Activated CD4-positive, alpha-beta T cell treated with anti-CD3 and anti-CD28 coated beads, Interleukin-2, Interleukin-6, amounts not matched to agents 100 ng/mL and 50 ng/mL, durations not matched to agents 16 hours and 8 hours (primary cell): ENCODE data around the gene PLXNA4.
"Not testable (repeated sequence)": the region's sequence is repeated elsewhere in the genome, so short reads cannot be mapped to it uniquely, and the experiment has no call there.

Experiments used
- DNase-seq: peaks from one replicate; pipeline ENCODE4 v3.0.0-alpha.2; 2020

Gene PLXNA4, protein sequence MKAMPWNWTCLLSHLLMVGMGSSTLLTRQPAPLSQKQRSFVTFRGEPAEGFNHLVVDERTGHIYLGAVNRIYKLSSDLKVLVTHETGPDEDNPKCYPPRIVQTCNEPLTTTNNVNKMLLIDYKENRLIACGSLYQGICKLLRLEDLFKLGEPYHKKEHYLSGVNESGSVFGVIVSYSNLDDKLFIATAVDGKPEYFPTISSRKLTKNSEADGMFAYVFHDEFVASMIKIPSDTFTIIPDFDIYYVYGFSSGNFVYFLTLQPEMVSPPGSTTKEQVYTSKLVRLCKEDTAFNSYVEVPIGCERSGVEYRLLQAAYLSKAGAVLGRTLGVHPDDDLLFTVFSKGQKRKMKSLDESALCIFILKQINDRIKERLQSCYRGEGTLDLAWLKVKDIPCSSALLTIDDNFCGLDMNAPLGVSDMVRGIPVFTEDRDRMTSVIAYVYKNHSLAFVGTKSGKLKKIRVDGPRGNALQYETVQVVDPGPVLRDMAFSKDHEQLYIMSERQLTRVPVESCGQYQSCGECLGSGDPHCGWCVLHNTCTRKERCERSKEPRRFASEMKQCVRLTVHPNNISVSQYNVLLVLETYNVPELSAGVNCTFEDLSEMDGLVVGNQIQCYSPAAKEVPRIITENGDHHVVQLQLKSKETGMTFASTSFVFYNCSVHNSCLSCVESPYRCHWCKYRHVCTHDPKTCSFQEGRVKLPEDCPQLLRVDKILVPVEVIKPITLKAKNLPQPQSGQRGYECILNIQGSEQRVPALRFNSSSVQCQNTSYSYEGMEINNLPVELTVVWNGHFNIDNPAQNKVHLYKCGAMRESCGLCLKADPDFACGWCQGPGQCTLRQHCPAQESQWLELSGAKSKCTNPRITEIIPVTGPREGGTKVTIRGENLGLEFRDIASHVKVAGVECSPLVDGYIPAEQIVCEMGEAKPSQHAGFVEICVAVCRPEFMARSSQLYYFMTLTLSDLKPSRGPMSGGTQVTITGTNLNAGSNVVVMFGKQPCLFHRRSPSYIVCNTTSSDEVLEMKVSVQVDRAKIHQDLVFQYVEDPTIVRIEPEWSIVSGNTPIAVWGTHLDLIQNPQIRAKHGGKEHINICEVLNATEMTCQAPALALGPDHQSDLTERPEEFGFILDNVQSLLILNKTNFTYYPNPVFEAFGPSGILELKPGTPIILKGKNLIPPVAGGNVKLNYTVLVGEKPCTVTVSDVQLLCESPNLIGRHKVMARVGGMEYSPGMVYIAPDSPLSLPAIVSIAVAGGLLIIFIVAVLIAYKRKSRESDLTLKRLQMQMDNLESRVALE (N-terminal part only)

DNA sequence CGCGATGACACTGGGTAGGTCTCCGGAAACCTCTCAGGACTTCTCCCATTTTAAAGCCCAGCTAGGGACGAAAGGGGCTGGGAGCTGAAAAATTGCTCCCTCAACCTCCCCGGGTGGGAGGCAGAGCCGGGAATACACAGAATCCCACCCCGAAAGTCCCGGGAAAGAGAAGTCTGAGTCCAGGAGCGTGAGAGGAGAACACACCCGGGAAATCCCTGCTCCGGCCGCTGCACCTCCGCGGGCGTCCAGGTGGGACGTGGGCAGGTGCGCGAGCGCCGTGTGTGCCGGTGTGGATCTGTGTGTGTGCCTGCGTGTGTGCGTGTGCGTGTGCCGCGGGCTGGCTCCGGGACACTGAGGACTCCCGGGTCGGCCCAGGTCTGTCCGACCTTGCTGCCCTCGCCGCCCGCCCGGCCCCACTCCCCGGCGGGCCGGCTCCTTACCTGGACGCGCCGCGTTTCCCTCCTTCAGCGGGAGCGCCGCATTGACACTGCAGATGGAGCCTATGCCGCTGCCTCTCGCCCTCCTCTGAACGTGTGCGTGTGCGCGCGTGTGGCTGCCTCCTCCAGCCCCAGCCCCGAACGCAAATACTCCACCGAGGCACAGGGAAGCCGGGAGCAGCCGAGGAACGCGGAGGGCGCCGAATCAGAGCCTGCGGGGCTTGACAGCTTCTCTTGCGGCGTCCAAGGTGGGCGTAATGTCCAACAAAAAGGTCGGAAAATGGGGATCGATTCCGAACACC, at the start of gene PLXNA4:
PLXNA4 (minus strand) TSS at position 489 of the 739 bp plus-strand sequence. CDS start 67,777 bp downstream, outside the sequence.
- DNase-seq = no peak

DNA sequence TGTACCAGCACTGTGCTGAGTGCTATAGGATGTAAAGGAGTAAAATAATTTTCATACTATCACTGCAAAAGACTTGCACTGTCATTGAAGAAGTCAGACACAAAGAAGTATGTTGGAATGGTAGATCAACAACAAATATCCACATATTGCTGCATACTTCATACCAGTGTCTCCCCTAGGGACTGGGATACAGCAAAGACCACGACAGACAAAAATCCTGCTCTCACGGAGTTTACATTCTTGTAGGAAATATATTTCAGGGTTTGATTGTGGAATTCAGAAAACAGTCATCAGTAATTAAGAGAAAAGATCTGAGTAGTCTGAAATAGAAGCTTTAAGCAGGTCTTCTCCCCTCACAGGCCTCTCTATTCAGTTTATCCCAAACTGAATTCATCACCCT, 49.4 kb upstream of the PLXNA4 start:
- no peak for DNase-seq

DNA sequence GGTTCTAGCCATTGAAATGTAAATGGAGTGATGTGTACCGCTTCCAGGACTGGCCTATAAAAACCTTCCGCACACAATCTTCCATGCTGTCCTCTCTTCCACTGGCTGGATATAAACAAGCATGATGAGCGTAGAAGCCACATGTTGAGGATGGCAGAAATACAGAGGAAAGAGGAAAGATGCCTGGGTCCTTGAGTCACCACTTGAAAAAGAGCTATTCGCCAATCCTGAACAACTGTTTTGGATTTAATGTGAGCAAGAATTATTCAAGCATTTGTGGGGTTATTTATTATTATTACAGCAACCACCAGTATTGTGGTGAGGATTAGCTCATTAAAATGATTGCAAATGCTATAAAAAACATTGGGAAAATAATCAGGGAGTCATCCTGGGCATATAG, 45.8 kb upstream of the PLXNA4 start:
- no peak for DNase-seq

DNA sequence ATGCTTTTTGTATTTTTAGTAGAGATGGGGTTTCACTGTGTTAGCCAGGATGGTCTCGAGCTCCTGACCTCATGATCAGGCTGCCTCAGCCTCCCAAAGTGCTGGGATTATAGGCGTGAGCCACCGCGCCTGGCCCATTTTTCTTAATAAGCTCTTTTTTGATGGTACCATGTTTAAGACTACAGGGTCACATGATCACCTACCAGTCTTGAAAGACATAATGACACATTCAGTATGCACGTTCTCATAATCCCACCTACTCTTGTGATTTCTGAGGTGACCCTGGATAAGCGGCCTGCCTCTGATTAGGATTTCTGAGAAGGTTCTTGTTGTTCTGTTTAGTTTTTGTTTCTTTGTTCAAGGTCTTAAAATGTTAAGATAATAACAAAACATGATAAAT, 43.7 kb upstream of the PLXNA4 start:
- DNase-seq = no peak

DNA sequence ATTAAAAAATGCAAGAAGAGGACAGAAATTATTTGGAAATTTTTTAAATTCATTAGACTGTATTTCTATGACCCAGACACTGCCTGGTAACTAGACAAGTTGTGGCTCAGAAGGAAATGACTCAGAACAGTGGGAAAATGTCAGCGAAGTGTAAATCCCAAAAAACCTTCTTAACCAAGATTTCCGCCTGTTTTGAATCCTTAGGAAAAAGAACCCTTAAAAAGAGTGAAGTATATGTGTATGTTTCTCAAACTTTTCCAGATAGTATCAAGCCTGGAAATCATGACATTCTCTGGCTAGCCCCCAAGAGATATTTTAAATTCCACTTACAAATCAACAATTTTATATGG, 42.7 kb upstream of the PLXNA4 start:
- no peak for DNase-seq

DNA sequence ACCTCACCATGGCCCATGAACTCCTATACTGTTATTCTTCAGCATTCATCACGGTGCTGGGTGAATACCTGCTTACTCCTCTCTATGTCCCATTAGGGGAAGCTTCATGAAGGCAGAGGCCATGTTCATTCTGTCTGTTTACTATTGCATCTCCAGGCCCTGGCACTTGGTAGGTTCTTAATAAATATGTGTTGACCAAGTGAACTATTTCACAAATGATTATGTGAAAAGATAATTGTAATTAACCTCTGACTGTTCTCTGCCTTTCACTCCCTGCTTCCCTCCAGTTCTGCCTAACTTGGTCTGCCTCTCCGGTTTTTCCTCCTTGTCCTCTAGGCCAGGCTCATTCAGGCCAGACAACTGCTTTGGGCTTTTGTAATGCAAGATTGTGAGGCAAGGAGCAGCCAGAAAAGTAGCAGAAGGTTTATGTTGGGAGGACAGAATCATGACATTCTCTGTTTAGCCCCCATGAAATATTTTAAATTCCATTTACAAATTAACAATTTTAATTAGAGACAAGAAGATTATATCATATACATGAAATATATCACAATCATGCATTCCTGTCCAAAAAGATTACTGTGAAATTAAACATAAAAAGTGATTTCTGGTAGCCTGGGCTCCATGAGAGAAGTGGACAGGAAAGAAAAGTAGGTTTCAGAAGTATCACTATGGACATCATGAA, 42.1 kb upstream of the PLXNA4 start:
- DNase-seq = no peak

DNA sequence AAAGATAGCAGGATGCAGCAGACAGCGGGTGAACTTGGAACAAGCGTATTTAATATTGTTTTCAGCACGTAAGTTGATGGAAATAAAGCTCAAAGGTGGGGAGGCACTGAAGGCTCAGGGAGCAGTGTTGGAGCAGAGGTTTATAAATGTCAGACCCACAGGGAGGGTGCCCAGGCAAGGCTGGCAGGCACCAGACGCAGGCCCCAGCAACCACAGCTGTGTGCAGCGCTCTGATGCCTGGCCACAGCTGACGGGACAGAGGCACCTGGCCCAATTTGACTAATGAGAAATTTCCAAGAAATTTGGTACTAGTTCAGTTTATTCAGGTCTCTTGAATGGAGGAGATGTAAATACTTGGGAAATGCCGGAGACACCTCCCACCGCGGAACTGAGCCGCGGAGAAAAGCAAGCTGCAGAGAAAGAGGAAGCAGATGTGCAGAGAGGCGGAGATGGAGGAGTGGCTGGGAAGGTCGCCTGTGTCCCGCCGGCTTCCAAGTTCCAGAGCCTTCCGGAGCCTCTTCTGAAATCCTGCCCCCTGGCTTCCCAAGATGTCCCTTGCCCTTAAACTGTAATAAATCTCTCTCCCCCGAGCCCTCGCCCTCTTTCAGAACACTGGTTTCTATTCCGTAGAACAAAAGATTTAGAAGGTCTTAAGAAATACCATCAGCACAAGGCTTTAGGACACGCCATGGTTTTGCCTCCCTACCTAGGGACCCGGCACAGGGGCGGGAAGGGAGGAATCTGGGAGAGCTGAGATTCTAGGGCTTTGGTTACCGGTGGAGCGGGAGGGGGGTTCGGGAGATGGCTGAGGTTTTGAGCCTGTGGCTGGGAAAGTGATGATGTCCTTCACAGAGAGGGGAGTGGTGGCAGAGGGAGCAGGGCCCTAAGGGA, 38.4 kb upstream of the PLXNA4 start:
- DNase-seq = no peak

DNA sequence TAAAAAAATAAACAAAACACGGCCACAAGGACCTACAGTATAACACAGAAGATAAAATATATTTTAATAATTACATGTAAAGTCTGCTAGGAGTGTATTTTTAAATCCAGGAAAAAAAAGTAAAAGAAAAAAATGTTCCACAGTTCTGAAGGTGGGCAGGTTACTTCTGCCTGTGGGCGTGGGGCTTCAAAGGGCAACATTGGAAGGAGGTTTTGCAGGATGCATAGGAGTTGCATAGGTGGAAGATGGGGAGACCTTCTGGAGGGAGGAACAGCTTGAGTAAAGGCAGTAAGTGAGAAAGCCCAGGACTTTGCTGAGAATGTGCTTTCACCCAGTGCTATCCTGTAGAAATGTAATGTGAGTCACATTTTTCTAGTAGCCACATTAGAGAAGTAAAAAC, 37.5 kb upstream of the PLXNA4 start:
- no peak for DNase-seq

DNA sequence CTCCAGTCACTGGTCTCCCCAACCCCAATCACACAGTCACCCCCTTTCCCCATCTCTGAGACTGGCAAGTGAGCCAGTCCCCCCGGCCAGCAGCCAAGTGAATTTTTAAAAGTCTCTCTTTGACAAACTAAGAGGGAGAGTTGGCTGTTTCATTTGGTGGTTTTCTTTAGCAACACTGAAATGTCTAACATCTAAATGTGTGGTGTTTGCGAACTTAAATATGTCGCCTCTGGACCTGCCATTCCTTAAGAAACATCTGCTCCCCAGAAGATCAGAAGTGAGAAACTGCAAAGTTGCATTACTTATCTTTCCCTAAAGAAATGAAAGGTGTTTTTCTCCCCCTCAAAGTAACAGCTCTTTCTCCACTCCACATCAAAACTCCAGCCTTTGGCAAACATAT, 34.7 kb upstream of the PLXNA4 start:
- DNase-seq = no peak

DNA sequence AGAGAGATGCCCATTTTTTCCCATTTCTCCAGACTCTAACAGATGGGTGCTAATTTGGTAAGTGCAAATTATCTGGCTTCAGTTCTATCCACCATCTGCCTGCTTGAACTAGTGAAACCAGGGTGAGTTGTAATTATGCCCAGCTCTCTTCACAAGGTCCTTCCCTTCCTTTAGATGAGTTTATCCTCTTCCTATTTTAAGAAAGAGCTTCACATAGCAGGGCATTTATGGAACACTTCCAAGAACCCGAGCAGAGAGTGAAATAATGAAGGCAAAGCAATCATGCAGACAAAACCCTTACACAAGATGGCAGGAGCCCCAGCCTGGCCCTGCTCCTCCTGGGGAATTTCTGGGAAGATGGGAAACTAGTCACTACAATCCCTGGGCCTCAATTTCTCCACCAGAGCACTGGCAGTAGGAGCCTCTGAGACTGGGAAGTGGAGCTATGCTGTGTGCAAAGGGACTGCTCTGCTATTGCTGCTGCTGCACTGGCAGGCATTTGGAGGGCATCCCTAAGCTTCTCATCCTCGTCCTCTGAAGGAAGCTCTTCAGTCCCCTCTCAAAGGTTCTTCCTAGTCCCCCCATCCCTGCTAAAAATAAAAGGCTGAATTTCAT, 33.7 kb upstream of the PLXNA4 start:
- DNase-seq = no peak

DNA sequence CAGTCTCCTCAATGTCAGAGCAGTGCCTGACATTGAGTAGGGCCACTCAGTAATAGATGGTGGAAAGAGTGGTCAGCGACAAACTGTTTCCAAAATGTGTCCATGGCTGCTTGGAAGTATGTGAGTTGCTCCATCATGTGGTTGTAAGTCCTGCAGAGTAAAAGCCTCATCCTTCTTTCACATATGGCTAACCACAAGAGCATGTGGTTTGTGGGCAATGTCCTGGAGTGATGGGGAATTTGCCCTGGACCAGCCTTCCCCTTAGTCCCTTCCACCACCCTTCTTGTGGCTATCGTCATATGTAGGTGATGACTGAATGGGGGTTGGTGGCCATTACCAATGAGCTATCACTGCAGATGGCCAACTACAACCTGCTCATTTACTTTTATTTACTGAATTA, 33.0 kb upstream of the PLXNA4 start:
- no peak for DNase-seq

DNA sequence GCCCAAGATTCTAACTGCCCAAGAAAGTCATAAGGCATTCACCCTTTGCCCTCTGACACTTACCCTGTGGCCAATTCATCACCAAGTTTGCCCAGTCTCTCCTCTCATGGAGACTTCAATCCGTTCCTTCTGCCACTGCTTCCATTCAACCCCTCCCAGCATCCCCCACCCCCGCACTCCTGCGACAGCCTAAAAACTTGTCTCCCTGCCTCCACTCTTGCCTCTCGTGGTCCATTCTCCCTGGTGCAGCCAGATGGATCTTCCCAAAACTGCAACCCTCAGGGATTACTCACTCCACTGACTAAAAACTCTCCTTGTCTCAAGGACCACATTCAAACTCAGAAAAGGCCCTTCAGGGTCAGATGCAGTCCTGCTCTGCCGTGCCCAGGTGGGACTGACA, 32.3 kb upstream of the PLXNA4 start:
- DNase-seq = no peak

DNA sequence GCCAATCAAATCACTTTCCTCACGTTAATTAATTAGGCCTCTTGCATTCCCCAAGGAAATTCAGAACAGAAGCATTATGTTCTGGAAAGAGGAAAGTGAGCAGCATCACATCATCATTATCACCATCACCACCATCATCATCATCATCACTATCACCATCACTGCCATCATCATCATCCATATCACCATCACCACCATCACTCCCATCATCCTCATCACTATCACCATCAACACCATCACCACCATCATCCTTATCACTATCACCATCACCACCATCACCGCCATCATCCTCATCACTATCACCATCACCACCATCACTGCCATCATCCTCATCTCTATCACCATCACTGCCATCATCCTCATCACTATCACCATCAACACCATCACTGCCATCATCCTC, 31.4 kb upstream of the PLXNA4 start:
- DNase-seq = no peak

DNA sequence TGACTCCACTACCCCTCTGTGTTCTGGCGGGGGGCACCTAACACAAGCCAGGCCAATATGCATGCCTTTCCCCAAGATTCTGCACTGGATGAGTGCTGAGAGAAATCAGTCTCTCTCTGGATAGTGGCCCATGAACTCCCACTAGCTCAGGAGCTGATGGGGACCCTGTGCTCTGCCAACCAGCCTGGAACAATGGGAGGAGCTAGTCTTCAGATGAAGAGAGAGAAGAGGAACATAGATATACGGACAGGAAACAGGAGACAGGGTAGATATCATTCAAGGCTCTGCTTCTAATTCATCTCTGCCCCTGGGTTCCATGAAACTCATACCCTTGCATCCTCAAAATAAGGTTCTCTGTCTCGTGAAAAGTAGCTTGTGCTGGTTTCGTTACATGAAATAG, 27.9 kb upstream of the PLXNA4 start:
- DNase-seq = no peak

DNA sequence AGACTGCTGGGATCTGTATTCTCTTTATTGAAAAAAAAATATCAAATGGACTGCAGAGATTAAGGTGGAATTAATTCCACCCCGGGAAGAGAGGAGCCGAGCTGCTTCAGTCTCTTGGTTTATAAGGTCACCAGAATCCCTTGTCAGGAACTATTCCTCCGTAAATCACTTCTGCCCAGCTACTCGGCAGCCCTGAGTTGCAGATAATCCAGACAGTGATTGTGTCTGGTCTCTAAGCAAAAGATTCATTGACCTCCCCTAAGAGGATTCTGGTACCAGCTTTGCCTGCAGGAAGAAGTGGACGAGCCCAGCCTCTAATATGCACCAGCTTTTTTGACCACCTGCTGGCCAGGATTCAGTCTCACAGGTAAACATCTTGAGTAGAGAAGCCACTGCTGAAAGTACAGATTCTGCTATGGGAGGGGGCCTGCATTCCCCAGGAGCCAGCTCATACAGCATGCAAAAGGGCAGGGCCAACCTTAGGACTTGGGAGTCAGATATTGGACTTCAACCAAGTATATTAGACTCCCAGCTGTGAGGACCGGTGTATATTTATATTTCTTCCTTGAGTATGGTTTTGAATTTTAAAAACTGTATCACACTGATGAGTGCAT, 27.1 kb upstream of the PLXNA4 start:
- DNase-seq = no peak

DNA sequence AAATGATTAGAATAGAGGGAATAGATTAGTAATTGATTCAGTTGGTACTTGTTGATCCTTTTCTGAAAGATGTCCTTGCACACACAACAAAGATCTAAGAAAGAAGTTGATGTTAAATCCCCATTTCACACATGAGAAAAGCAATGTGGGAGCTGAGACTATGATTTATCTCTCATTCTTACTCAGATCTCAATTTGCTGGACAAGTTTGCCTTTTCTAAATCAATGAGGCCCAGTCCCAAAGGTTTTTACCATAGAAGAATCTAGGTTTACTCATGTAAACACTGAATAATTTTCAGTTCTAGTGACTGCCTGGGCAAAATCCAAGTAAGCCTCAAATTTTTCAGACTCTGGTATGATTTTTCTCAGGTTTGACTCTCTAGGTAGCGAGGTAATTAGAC, 25.5 kb upstream of the PLXNA4 start:
- no peak for DNase-seq

DNA sequence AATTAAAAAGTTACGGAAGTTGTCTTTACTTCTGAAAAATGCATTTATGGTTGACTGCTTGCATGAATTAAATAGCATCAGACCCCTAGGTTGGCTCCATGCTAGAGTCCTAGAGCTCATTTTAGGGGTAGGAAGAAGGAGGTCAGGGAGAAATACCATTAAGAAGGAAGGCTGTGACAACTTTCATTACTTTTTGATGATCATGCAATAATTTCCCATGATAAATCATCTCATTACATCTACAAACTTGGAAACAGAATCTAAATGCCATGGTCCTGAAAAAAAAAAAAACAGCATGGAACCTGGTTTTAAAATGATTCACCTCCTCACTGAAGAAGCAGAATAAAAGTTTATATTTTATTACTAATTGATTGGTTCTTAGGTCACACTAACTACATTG, 20.3 kb upstream of the PLXNA4 start:
- DNase-seq = no peak

DNA sequence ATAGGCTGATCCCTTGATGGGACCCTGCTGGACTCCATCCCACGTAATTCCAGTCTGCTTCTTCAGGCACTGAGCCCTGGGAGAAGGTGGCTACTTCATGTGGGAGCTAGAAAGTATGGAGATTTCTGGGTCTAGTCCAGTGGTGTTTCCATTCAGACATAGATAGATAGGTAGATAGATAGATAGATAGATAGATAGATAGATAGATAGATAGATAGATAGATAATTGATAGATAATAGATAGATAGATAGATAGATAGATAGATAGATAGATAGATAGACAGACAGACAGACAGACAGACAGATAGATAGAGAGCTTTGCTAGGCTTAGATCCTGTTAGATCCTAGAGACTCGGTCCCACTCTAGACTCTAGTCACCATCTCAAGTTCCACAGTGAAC, 18.5 kb upstream of the PLXNA4 start:
- DNase-seq = not testable (repeated sequence)

DNA sequence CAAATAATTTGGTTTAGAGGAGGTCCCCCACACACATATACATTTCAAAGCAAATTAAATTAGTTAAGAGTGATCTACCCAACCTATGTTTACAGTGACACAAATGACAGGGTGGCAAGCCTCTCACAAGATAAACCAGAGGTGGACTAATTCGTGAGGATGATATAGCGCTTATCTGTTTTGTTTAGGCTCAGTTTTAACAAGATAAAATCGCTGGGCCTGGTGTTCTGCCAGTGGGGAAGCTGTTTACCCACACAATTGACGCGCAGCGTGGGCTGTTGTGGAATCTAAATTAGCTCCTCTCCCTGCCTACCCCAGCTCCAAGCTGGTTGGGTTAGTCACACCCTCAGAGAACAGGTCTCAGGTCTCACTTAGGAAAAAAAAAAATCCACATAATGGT, 16.7 kb upstream of the PLXNA4 start:
- no peak for DNase-seq
